GM12873 (cell line): ENCODE data around the gene ZNF821.

Source experiments
- TF ChIP-seq, protein P1 (sequence below): IDR thresholded peaks from 2 replicates; pipeline ENCODE4 v1.5.1; 2012; ENCODE audit warnings: low read depth, mild to moderate bottlenecking, moderate library complexity, low read length, control low read depth; ENCODE audit not compliant: insufficient read depth; ENCODE audit errors: missing control alignments

Gene ZNF821

DNA sequence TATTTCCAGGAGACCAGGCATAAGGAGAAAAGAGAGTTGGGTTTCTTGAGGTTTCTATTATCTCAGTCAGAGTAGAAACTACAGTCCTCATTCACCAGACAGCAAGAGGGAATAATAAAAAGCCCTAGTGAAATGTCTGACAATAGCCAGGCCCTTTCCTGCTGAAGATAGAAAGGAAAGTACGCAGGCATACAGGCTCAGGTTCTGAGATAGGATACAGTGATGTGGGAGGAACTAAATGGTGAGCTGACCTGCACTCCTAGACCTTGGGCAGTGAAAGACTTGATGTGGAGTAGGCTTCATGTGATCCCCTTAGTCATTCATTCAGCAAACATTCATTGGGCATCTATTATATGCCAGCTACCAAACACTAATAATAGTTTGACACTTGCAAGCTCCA is 14.9 kb downstream of the ZNF821 start:
- TF ChIP-seq, protein P1, sequence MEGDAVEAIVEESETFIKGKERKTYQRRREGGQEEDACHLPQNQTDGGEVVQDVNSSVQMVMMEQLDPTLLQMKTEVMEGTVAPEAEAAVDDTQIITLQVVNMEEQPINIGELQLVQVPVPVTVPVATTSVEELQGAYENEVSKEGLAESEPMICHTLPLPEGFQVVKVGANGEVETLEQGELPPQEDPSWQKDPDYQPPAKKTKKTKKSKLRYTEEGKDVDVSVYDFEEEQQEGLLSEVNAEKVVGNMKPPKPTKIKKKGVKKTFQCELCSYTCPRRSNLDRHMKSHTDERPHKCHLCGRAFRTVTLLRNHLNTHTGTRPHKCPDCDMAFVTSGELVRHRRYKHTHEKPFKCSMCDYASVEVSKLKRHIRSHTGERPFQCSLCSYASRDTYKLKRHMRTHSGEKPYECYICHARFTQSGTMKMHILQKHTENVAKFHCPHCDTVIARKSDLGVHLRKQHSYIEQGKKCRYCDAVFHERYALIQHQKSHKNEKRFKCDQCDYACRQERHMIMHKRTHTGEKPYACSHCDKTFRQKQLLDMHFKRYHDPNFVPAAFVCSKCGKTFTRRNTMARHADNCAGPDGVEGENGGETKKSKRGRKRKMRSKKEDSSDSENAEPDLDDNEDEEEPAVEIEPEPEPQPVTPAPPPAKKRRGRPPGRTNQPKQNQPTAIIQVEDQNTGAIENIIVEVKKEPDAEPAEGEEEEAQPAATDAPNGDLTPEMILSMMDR = no peak

DNA sequence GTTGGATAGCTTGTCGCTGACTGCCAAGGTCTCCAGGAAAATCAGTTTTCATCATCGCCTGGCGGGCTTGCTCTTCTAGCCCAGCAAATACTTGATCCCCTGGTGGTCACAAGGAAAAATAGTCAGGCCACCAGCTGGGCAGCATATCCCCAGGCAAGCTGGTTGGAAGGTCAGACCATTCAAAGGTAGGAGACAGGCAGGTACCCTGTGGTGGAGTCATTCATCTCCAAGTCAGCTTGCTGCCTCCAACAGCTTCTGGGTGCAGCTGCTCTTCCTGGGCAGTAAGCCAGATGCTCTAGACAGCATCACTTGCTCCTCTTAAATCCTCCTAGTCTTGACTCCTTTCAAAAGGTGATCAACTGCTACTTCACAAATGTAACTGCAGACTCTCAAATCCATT is 16.0 kb downstream of the ZNF821 start:
- TF ChIP-seq, protein P1 = no peak

DNA sequence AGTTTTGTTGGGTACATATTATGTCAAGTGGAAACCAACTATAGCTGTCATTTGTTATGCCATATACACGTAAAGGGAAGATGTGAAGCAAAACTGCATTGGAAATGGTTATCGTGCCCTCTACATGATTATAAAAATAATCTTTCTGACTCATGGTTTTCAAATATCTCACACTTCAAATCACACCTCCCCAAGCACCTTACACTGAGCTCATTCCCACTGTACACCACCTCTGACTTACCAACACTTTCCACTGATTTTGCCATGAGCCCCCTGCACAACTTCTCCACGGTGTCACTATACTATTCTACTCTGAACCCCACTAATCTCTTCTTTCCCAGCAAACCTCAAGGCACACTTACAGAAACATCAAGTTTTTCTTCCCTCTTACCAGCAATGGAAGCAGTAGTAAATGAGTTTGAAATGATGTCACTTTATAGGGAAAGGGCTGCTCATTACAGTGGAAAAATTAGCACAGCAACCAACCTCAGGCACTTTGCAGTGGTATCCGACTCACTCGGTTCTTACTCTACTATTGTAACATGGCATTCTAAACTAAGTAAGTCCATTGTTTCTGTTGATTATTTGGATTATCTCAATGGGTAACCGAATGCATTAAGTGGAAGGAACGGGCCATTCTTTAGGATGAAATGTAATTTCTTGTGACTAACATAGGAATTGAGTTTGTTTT is 18.7 kb downstream of the ZNF821 start:
- TF ChIP-seq, protein P1 = no peak

DNA sequence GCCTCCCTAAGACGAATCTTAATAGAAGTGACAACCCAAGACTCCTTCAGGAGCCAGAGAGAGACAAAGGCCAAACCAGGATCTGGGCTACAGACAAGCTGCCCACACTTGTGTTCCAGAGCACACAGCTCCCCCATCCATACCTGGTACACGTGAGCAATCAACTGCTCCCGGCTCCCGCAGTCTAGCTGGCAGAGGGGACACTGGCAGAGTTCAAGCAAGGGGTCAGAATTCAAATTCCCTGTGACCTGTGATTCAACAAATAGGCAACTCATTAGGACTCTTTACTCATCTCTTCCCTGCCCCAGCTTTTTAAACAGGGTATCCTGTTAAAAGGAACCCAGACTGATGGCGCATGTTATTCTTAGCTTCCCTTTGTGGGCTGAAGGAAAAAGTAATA is 20.0 kb downstream of the ZNF821 start:
- TF ChIP-seq, protein P1 = no peak

DNA sequence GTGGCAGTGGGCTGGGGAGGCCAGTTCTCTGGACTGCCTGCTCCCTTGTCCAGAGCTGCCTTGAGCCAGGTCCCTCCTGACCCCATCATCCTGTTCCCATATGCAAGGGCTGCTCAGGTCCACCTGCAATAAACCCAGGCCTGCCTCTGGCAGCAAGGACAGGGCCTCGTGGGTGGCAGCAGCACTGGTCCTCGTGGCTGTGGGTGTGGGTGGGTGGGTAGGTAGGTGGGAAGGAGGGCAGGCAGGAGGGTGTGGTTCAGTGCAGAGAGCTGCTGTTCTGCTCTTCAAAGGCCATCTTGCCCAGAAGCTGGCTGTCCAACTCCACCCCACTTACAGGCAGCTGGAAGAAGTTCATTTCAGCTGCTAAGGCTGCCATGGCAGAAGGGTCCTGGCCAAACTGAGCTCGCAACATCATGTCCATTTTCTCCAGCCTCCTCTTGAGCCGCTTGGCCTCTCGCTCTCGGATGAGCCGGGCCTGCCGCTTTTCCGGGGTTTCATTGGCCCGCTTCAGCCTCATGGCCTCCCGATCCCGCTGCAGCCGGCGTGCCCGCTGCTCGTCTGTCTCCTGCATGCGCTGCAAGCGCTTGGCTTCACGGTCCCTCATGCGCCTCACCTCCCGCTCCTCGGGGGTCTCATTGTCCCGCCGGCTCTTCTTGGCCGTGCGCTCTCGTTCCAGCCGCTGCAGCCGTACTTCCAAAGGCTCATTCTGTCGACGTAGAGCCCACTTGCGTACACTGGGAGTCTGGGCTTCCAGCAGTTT is 24.0 kb downstream of the ZNF821 start:
- TF ChIP-seq, protein P1 = no peak

DNA sequence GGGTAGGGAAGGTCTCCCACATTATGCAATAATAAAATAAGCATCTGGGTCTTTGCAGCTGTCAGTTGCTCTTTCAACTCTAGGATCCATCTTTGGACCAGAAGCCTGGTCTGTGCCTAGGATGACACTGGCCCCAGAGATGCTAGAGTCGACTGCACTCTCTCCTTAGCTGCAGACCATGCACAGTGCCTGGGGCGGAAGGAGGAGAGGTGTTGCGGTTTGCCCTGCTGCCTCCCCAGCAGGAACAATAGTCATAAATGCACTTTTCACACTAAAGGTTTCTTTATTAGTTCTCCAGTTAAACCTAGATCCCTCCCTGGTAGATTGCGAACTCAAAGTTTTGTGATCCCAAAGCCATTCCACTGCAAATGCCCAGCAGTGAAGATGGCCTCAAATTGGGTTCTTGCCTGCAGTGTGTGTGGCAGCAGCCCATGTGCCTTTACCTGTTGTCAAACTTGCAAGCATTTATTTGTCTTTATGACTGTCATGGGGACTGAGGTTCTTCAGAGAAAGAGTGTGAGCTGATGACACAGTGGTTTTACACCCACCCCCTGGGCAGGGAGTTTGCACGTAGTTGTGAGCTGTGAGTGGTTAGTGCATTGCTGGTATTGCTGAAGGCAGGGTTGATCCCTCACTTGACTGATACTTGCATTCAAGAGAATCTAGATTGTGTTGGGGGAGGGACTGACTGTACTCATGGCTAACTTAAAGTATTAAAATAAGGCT is 27.9 kb downstream of the ZNF821 start:
- TF ChIP-seq, protein P1 = no peak

DNA sequence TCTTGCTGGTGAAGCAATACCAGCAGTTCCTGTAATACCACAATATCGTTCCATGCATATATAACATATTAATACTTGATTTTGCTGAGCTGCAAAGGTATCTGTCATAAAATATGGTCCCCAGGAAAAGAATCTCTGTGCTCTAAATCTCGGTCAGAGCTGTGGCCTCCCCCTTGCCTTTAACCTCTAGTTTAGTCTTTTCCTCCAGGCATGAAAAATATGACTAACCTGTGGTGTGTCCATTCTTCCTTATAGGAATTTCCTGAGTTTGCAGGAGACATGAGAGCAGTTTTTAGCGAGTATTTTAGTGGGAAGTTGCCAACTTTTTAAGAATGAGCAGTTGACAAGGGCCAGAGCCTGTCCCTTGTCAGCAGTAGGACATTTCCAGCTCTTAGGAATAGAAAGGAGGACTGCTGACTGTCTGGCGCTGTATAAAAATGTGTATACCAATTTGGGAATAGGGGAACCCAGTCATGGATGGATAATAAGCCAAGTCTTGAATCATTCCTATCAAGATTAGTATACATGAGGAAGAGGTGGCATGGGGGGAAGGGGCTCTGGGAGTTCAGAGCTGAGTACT is 29.5 kb downstream of the ZNF821 start:
- TF ChIP-seq, protein P1 = no peak
